ENCODE measurements around the gene PQBP1. TPM values are rescaled to one million over a fixed set of nuclear protein-coding genes. Genes with fewer than 3 reads are reported as not detected.

PQBP1 gene
- total RNA-seq, 2 experiments from 2014 or later, result 78.5 to 79.6 TPM

DNA sequence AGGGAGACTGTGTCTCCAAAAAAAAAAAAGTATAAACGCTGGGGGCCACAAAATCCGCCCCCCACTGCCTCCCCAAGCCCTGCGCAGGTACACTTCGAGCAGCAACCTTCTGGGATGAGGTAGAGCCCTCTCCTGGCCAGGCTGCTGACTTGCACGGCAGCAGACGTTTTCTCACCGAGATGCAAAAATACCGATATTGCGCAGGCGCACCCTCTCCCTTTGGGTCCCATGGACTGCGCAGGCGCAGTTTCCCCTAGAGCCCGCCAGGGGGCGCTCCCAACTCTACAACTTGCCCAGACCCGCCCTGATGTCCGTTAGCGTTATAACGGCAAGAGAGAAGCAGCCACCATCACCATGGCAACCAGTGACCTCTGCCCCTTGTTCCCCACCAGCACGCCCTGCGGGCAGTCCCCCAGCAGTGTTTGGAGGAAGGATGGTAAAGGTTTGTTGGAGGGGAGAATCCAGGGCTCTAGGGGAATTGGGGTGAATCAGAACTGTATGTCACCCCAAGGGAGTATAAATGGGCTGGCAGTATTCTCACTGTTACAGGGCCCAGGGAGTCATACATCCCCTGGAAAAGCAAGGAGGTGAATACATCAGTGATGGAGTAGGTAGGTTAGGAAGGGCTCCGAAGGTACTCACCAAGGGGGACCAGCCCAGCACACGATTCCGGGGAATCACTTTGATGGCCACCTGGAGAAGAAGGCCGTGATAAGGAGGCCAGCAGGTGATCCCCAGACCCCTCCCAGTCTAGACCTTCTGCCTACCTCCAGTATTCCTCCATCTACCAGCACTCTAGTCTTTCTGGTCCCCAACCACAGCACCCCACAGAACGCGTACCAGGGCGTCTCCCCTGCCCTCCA lies 19.6 kb downstream of the PQBP1 start:
- DNase-seq, result peak; percentile 92
- POLR2A ChIA-PET, result interaction anchor here (1.4 to 13.8 kb wide), 3 partner anchors 15 to 40 kb away, joined by 3 to 415 read pairs (median 8); partner anchors contain the start of gene OTUD5
- Mint-ChIP-seq H3K4me3 (peak overlapping the region; percentile 95), H3K27ac (peak overlapping the region; percentile 98), H3K36me3 (ENCODE audit: low read depth) (peaks cover 83% of the 10 kb centered on the region), H3K4me1 (peaks cover 55% of the 10 kb centered on the region), H3K9me3 (no peaks in the 10 kb centered on the region), H3K27me3 (no peaks in the 10 kb centered on the region)
- CTCF ChIA-PET, result interaction anchor here (0.7 to 2.1 kb wide), 4 partner anchors 22 to 144 kb away, joined by 3 to 10 read pairs (median 4); no protein-coding TSS in a partner anchor

DNA sequence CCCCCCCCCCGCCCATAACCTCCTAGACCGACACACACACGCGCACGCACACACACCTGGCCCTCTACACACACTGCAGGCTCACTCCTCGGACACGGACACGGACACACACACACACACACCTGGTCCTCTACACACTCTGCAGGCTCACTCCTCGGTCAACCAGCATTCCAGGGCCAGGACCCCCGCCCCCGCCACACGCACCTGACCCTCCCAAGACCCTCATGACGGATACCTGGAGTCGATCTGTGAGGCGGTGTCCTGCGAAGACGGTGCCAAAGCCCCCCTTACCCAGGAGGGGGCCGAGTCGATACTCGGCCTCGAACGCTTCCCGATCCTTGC lies 20.5 kb downstream of the PQBP1 start:
- H3K27ac Mint-ChIP-seq, result peak overlapping the region; percentile 98
- H3K36me3 Mint-ChIP-seq (ENCODE audit: low read depth), result peaks cover 82% of the 10 kb centered on the region
- no peak for DNase-seq
- peaks cover 52% of the 10 kb centered on the region for H3K4me1 Mint-ChIP-seq
- peak overlapping the region; percentile 95 for H3K4me3 Mint-ChIP-seq
- ChIA-PET CTCF (interaction anchor here (2.1 kb wide), 1 partner anchor 28 kb away, joined by 4 read pairs; no protein-coding TSS in a partner anchor), POLR2A (interaction anchor here (1.0 to 13.8 kb wide), 2 partner anchors 23 to 40 kb away, joined by 3 to 415 read pairs; no protein-coding TSS in a partner anchor)
- H3K27me3 Mint-ChIP-seq, result no peaks in the 10 kb centered on the region
- H3K9me3 Mint-ChIP-seq, result no peaks in the 10 kb centered on the region

DNA sequence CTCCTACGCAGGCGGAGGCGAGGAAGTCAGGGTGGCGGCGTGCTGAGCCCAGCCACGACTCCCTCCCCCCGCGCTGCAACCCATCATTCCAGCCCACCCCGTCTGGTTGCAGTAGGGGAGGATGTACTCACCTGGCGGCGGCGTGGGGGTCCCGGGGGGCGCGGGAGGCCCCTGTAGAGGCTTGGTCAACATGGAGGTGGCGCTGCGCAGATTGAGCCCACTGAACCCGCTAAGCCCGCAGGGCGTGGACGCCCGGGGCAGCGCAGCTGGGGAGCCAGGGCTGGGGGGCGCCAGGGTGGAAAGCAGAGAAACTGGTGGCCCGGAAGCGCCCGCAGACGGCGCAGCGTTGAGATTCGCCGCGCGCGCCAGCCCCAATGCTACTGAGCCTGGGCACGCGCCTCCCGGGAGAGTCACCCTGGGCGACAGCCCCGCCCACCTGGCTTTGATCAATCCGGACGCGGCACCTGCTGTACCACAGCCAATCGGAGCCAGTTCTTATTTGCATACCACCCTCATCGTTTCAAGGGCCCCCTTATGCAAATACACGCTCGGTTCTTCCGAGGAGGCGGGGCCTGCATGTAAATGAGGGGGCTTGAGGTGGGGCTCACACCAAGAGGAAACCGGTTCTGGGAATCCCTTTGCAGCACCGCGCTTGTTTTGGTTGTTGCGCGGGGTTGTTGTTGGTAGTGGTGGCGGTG lies 21.1 kb downstream of the PQBP1 start, which contains the start of gene PIM2:
TSS of gene PIM2 (minus strand) at position 382 of the 698 bp plus-strand sequence. CDS start at position 192, 190 bp downstream.
- Mint-ChIP-seq H3K9me3 (no peaks in the 10 kb centered on the region), H3K4me1 (peaks cover 54% of the 10 kb centered on the region), H3K27ac (peak within 1 kb of the TSS; percentile 98), H3K4me3 (peak within 1 kb of the TSS; percentile 95), H3K36me3 (ENCODE audit: low read depth) (peaks cover 80% of the 10 kb centered on the region), H3K27me3 (no peaks in the 10 kb centered on the region)
- CTCF ChIA-PET, result interaction anchor here (0.6 to 2.2 kb wide), 4 partner anchors 18 to 205 kb away, joined by 4 to 14 read pairs (median 4); no protein-coding TSS in a partner anchor
- POLR2A ChIA-PET, result interaction anchor here (0.6 to 13.8 kb wide), 8 partner anchors 14 to 205 kb away, joined by 3 to 415 read pairs (median 4); partner anchors contain the start of genes OTUD5, PQBP1 and TIMM17B
- DNase-seq, result peak; percentile 93

DNA sequence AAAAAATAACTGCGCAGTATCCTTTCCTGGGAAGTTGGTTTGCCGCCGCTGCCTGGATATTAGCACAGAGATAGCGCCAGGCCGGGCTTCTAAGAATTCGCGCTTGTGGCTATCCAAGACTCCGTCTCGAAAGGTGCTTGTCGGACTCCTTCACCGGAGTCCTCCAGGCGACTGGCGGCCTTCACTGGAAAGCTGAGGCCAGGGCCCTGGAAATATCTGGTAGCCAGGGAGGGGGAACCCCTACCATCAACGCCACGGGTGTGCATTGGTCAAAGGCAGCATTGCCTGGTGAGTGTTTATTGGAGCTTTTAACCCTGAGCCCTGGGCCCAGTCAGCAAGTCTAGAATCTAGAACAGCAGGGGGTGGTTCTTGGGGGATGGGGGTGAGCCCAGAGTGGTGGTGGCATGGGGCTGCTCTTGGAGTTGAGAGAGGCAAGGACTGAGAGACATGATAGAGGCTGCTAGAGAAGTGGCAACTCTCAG lies 21.7 kb downstream of the PQBP1 start:
- CTCF ChIA-PET, result interaction anchor here (0.6 to 2.2 kb wide), 4 partner anchors 17 to 206 kb away, joined by 4 to 14 read pairs (median 4); no protein-coding TSS in a partner anchor
- Mint-ChIP-seq H3K4me1 (peaks cover 54% of the 10 kb centered on the region), H3K27ac (peak overlapping the region; percentile 98)

DNA sequence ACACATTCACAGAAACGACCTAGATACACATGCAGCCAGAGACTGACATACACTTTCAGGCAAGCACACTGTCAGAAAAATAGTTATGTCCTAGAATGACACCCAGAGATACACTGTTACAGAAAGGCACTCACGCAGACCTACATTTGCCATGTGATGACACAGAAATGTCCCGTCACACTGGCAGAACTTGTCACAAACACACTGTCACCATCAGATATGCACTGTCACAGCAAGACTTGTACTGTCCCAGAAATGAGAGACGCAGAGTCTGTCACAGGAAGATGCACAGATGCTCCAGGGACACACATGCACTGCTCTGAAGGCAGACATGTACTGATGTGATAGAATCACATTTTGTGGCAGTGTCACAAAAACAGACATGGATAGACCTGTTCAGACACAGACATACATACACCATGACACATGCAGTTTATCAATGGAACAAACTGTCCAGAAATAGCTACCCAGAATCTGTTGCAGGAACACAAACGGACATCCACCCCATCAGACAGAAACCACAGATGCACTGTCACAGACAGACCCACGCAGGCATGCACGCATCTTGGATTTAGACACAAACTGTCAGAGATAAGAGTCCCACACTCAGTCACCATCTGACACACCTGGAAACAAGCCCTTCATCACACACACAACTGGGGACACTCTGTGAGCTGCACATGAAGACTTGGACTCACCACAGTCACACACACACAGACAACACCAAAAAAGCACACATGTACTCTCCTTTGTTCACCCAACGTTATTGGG lies 22.4 kb downstream of the PQBP1 start:
- peak overlapping the region; percentile 98 for H3K27ac Mint-ChIP-seq
- H3K9me3 Mint-ChIP-seq, result no peaks in the 10 kb centered on the region
- H3K27me3 Mint-ChIP-seq, result no peaks in the 10 kb centered on the region
- peaks cover 74% of the 10 kb centered on the region for H3K36me3 Mint-ChIP-seq (ENCODE audit: low read depth)
- peak; percentile 51 for DNase-seq
- peaks cover 50% of the 10 kb centered on the region for H3K4me1 Mint-ChIP-seq
- CTCF ChIA-PET, result interaction anchor here (1.0 to 2.2 kb wide), 2 partner anchors 17 to 20 kb away, joined by 5 to 14 read pairs; no protein-coding TSS in a partner anchor
- POLR2A ChIA-PET, result interaction anchor here (0.5 to 13.8 kb wide), 12 partner anchors 7 to 350 kb away, joined by 3 to 415 read pairs (median 4); partner anchors contain the start of genes OTUD5, PQBP1, SLC35A2 and TIMM17B
- H3K4me3 Mint-ChIP-seq, result peak overlapping the region; percentile 95

More for the DNA sequence above, 21.7 kb downstream of the PQBP1 start:
- POLR2A ChIA-PET, result interaction anchor here (0.5 to 13.8 kb wide), 9 partner anchors 8 to 349 kb away, joined by 3 to 415 read pairs (median 4); partner anchors contain the start of genes OTUD5, PQBP1 and TIMM17B
- H3K4me3 Mint-ChIP-seq, result peak overlapping the region; percentile 95
- H3K36me3 Mint-ChIP-seq (ENCODE audit: low read depth), result peaks cover 80% of the 10 kb centered on the region
- no peaks in the 10 kb centered on the region for H3K9me3 Mint-ChIP-seq
- no peaks in the 10 kb centered on the region for H3K27me3 Mint-ChIP-seq
- peak; percentile 56 for DNase-seq

DNA sequence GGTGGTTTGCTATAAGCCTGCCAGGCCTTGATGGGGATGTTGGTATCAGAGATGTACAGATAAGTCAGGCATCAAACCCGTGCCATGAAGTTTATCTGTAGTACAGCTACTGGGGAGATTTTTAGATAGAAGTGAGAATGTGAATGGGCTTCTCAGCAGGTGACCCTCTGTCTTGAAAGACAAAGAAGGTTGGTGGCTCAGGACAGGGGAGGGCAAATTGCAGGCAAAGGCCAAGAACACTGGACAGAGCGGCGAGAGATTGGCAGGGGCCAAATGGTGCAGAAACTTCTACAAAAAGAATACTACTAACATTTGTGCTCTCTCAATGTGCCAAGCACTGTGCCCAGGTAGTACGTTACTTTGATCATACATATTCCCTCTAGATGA lies 23.0 kb downstream of the PQBP1 start:
- DNase-seq, result no peak
- Mint-ChIP-seq H3K27ac (peak overlapping the region; percentile 98), H3K4me1 (peaks cover 52% of the 10 kb centered on the region), H3K27me3 (no peaks in the 10 kb centered on the region), H3K4me3 (peak overlapping the region; percentile 95), H3K9me3 (no peaks in the 10 kb centered on the region), H3K36me3 (ENCODE audit: low read depth) (peaks cover 74% of the 10 kb centered on the region)
- POLR2A ChIA-PET, result interaction anchor here (1.0 to 13.8 kb wide), 6 partner anchors 9 to 159 kb away, joined by 4 to 415 read pairs (median 7); partner anchors contain the start of genes OTUD5, PQBP1, SLC35A2 and TIMM17B
- CTCF ChIA-PET, result interaction anchor here (2.2 kb wide), 1 partner anchor 16 kb away, joined by 14 read pairs; no protein-coding TSS in a partner anchor

DNA sequence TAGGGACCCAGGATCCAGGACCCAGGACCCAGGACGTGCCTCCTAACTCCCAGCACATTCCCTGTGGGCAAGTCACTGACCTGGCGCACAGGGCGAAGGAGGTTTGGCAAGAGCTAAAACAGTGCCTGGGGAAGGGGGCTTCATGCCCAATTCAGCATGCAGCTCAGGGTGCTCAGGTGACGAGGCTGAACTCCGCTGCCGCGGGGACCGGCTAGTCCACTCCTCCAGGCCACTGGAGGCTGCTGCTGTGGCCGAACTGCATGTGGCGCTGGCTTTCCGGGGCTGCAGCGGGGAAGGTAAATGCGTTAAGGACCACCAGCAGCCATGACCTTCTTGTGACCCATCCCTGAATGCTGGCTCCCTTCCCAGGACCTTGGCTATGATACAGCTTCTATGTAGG lies 26.0 kb downstream of the PQBP1 start:
- no peaks in the 10 kb centered on the region for H3K9me3 Mint-ChIP-seq
- ChIA-PET CTCF (no interaction called here), POLR2A (interaction anchor here (0.9 to 1.7 kb wide), 3 partner anchors 7 to 16 kb away, joined by 3 to 5 read pairs (median 4); no protein-coding TSS in a partner anchor)
- peaks cover 54% of the 10 kb centered on the region for H3K36me3 Mint-ChIP-seq (ENCODE audit: low read depth)
- H3K4me1 Mint-ChIP-seq, result peaks cover 55% of the 10 kb centered on the region
- DNase-seq, result no peak
- H3K27ac Mint-ChIP-seq, result peak overlapping the region; percentile 77
- H3K27me3 Mint-ChIP-seq, result no peaks in the 10 kb centered on the region
- H3K4me3 Mint-ChIP-seq, result no peak overlapping the region

DNA sequence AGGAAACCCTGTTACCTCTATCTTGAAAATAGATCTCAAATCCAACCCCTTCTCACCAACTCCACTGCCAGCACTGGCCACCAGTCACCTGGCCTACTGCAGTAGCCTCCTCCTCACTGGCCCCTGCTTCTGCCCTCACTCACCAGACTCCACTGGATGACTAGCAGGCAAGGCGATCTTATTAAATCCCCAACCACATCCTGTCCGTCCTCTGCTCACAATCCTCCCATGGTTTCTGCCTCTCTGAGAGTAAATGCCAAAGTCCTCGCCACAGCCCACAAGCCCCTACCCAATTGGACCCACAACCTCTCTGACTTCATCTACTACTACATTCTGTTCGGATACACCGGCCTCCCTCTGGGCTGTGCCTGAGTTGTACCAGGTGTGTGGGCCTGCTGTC lies 26.5 kb downstream of the PQBP1 start:
- Mint-ChIP-seq H3K27me3 (no peaks in the 10 kb centered on the region), H3K4me1 (peaks cover 55% of the 10 kb centered on the region), H3K4me3 (no peak overlapping the region), H3K27ac (peak overlapping the region; percentile 77), H3K9me3 (no peaks in the 10 kb centered on the region), H3K36me3 (ENCODE audit: low read depth) (peaks cover 52% of the 10 kb centered on the region)
- POLR2A ChIA-PET, result interaction anchor here (0.9 to 1.7 kb wide), 4 partner anchors 8 to 16 kb away, joined by 3 to 7 read pairs (median 4); no protein-coding TSS in a partner anchor
- CTCF ChIA-PET, result no interaction called here
- DNase-seq, result no peak

DNA sequence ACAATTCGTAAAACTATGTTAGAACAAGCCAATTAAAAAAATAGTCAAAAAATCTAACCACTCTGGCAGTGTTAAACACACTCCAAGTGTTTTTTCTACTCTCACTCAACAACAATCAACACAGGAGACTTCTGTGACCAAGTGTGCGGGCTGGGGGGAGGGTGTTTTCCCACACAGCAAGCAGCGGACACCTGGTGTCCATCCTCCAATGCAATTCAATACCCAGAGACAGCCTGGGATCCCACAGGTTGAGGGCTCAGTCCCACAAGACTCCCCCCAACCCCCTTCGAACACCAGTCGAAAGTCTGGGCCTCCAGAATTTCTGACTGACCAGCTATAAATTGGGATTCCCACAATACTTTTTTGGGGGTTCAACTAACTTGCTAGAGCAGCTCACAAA lies 29.4 kb downstream of the PQBP1 start:
- no peak for DNase-seq
- Mint-ChIP-seq H3K36me3 (ENCODE audit: low read depth) (peaks cover 44% of the 10 kb centered on the region), H3K27ac (no peak overlapping the region), H3K4me3 (no peak overlapping the region), H3K27me3 (no peaks in the 10 kb centered on the region), H3K4me1 (peaks cover 36% of the 10 kb centered on the region), H3K9me3 (no peaks in the 10 kb centered on the region)
- ChIA-PET POLR2A (interaction anchor here (1.1 to 1.6 kb wide), 4 partner anchors 8 to 26 kb away, joined by 3 to 7 read pairs (median 4); no protein-coding TSS in a partner anchor), CTCF (interaction anchor here (0.9 to 2.5 kb wide), 2 partner anchors 10 to 13 kb away, joined by 3 to 7 read pairs; no protein-coding TSS in a partner anchor)

DNA sequence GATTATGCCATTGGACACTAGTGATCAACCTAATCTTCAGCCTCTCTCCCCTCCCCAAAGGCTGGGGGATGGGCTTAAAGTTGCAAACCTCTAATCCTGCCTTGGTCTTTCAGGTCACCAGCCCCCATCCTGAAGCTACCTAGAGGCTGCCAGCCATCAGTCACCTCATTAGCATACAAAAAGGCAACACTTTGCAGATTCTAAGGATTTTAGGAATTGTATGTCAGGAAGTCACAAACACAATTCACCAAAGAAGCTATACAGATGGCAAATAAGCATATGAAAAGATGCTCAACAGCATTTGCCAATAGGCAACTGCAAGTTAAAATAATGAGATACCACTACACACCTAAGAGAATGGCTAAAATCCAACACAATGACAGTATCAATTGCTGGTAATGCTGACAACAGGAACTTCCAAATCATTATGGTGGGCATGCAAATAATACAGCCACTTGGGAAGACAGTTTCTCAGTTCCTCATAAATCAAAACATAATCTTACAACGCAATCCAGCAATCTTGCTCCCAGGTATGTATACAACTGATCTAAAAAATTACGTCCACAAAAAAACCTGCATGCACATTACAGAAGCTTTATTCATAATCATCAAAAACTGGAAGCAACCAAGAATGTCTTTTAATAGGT lies 30.1 kb downstream of the PQBP1 start:
- Mint-ChIP-seq H3K4me1 (peaks cover 33% of the 10 kb centered on the region), H3K9me3 (no peaks in the 10 kb centered on the region), H3K27ac (no peak overlapping the region), H3K27me3 (no peaks in the 10 kb centered on the region), H3K36me3 (ENCODE audit: low read depth) (peaks cover 43% of the 10 kb centered on the region), H3K4me3 (no peak overlapping the region)
- ChIA-PET CTCF (interaction anchor here (0.9 to 2.5 kb wide), 2 partner anchors 9 to 12 kb away, joined by 3 to 7 read pairs; no protein-coding TSS in a partner anchor), POLR2A (interaction anchor here (1.1 to 1.6 kb wide), 4 partner anchors 8 to 25 kb away, joined by 3 to 7 read pairs (median 4); no protein-coding TSS in a partner anchor)
- DNase-seq, result no peak

DNA sequence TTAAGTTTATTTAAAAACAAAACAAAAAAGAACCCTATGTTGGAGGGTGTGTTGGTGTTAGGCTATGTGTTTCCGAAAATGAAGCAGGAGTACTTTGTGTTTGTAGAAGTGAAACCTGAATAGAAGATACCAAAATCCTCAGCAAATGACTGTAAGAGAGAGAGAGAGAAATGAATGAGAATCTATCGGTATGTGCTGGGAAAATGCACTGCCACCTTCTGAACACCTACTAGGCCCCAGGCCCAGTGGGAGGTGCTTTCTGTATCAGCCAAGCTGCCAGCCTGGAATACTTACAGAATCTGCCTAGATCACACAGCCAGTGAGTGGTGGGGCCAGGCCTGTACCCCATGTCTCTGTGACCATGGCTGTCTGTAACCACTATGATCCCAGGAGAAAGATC lies 36.0 kb downstream of the PQBP1 start:
- Mint-ChIP-seq H3K4me1 (peaks cover 60% of the 10 kb centered on the region), H3K36me3 (ENCODE audit: low read depth) (peaks cover 52% of the 10 kb centered on the region), H3K27ac (peak overlapping the region; percentile 74), H3K9me3 (no peaks in the 10 kb centered on the region), H3K4me3 (no peak overlapping the region), H3K27me3 (no peaks in the 10 kb centered on the region)
- ChIA-PET POLR2A (interaction anchor here (1.5 to 2.7 kb wide), 3 partner anchors 8 to 14 kb away, joined by 3 to 9 read pairs (median 3); no protein-coding TSS in a partner anchor), CTCF (no interaction called here)
- DNase-seq, result no peak
